HL-60 (cell line): Measurements from ENCODE around the gene PHKA1.

Source experiments
- GABPA ChIP-seq: IDR thresholded peaks from 2 replicates; pipeline ENCODE4 v1.6.1; 2012; ENCODE audit warnings: low read depth
- POLR2AphosphoS5 ChIP-seq: IDR thresholded peaks from 2 replicates; pipeline ENCODE4 v1.6.1; 2012; ENCODE audit warnings: low read depth
- REST ChIP-seq: IDR thresholded peaks from 2 replicates; pipeline ENCODE4 v1.6.1; 2012; ENCODE audit warnings: low read depth; ENCODE audit not compliant: insufficient replicate concordance
- TF ChIP-seq, protein P1 (sequence below): IDR thresholded peaks from one replicate; pipeline ENCODE4 v1.5.1; 2011; ENCODE audit warnings: low read length, control low read depth, inconsistent platforms; ENCODE audit not compliant: insufficient read depth

GRCh38 chrX:72584163-72584562 lies 129.9 kb downstream of the PHKA1 start:
- TF ChIP-seq, protein P1, sequence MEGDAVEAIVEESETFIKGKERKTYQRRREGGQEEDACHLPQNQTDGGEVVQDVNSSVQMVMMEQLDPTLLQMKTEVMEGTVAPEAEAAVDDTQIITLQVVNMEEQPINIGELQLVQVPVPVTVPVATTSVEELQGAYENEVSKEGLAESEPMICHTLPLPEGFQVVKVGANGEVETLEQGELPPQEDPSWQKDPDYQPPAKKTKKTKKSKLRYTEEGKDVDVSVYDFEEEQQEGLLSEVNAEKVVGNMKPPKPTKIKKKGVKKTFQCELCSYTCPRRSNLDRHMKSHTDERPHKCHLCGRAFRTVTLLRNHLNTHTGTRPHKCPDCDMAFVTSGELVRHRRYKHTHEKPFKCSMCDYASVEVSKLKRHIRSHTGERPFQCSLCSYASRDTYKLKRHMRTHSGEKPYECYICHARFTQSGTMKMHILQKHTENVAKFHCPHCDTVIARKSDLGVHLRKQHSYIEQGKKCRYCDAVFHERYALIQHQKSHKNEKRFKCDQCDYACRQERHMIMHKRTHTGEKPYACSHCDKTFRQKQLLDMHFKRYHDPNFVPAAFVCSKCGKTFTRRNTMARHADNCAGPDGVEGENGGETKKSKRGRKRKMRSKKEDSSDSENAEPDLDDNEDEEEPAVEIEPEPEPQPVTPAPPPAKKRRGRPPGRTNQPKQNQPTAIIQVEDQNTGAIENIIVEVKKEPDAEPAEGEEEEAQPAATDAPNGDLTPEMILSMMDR = no peak
- no peak for TF ChIP-seq POLR2AphosphoS5
- no peak for TF ChIP-seq REST
- TF ChIP-seq GABPA = no peak
